SU-DHL-6 (cell line): ENCODE data around the gene TWIST2.

ENCODE experiments used
- CTCF ChIP-seq: fragments of 200-600 bp; sonication (generic); IDR thresholded peaks from one replicate; pipeline ENCODE4 v1.5.1; 2017; ENCODE audit warnings: antibody characterized with exemption, mild to moderate bottlenecking, low read length, moderate library complexity; ENCODE audit not compliant: insufficient read depth, poor library complexity, severe bottlenecking
- EZH2phosphoT487 ChIP-seq: fragments of 200-600 bp; sonication (generic), shearing (Covaris generic); conservative IDR thresholded peaks from 2 replicates; pipeline ENCODE4 v1.6.1; 2018; ENCODE audit warnings: mild to moderate bottlenecking, antibody characterized with exemption, low read length, moderate library complexity, mixed read lengths

DNA sequence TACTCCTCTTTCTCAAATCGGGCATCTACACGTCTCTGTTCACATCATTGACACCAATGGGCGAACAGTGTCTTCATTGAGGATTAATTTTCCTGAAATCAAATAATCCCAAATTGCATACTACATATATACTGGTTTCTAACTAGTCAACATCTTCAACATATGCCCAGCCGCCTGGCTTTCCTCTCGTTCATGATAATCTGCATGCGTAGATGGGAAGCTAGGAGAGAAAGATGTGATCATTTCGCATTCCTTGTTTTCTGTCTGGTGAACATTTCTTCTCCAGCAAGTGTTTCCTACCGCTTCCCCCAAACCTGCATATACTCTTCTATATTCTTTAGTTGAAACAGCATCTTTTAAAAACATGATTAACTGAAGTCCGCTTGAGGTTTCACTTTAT, 7.4 kb downstream of the TWIST2 start:
- TF ChIP-seq CTCF, result no peak
- no peak for TF ChIP-seq EZH2phosphoT487
